Bronchial epithelial cell (primary cell): ENCODE measurements around the gene TMEM151B. TPM values are rescaled to one million over a fixed set of nuclear protein-coding genes. Genes with fewer than 3 reads are reported as not detected.
A peak's percentile ranks its signal among the peaks of the same experiment; 100 is the strongest.

ENCODE experiments used
- DNase-seq: peaks from one replicate; pipeline ENCODE4 v3.0.0-alpha.2; 2010; ENCODE audit warnings: low read depth
- FAIRE-seq: peaks from 2 replicates; lab custom pipeline; 2011; peaks lifted over from hg19 to GRCh38; lab: Jason Lieb, UNC
- H3K27me3 ChIP-seq: 2 replicates; pipeline ENCODE4 v1.5.1; 2011; ENCODE audit warnings: low read length; ENCODE audit not compliant: control insufficient read depth, insufficient read depth
- H3K36me3 ChIP-seq: 2 replicates; pipeline ENCODE4 v1.5.1; 2011; ENCODE audit warnings: low read length; ENCODE audit not compliant: control insufficient read depth, insufficient read depth
- H3K4me3 ChIP-seq: 2 replicates; pipeline ENCODE4 v1.5.1; 2011; ENCODE audit warnings: mild to moderate bottlenecking, low read depth, low read length, control low read depth
- total RNA-seq: library from RNA; depleted of rRNA; stranded (reverse); fragments of >200 nt; gene quantifications from 2 replicates; pipeline ENCODE4 v1.2.1, GENCODE V29; 2014
- TF ChIP-seq, protein P1 (sequence below): IDR thresholded peaks from 2 replicates; pipeline ENCODE4 v1.5.1; 2011; ENCODE audit warnings: mild to moderate bottlenecking, moderate library complexity, low read length, control low read depth, inconsistent platforms; ENCODE audit not compliant: insufficient read depth, severe bottlenecking

Gene TMEM151B
- total RNA-seq, 1 donor from 2014 or later, result not detected

DNA sequence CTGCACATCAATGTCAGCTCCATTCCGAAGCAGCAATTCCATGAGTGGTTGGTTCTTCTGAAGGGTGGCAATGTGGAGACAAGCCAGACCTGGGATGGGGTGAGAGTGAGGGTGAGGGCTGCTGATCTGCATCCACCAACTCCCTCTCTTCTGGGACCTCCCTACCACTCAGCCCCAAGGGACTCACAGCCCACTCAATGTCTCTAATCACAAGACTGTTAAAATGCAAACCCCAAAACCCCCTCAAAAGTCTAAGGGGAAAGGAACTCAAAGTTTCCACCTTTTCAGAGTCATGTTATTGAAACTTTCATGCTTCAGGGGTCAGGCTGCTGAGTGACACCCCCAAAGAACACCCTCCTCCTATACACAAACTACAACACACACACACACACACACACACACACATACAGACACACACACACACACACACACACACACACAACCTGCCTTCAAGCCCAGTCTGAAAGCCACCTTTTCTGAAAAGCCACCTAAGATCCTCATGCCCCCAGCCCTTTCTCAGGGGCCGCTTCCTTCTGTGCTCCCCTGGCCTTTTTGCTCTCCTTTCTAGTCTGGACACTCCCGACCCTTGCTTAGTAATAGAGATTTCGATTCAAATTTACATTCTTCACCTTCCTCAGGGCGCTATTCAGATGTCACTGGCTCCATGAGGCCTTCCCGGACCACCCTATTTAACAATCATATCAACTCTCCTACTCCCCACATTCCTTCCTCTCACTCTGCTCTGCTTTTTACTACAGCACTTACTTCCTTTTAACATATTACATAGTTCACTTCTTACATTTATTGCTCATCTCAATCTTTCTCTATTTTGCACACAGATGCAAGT, 9.6 kb upstream of the TMEM151B start:
- peaks cover 12% of the 10 kb centered on the region for H3K36me3 ChIP-seq
- DNase-seq, result no peak
- H3K4me3 ChIP-seq, result no peak overlapping the region
- no peaks in the 10 kb centered on the region for H3K27me3 ChIP-seq
- no peak for FAIRE-seq
- TF ChIP-seq, protein P1, sequence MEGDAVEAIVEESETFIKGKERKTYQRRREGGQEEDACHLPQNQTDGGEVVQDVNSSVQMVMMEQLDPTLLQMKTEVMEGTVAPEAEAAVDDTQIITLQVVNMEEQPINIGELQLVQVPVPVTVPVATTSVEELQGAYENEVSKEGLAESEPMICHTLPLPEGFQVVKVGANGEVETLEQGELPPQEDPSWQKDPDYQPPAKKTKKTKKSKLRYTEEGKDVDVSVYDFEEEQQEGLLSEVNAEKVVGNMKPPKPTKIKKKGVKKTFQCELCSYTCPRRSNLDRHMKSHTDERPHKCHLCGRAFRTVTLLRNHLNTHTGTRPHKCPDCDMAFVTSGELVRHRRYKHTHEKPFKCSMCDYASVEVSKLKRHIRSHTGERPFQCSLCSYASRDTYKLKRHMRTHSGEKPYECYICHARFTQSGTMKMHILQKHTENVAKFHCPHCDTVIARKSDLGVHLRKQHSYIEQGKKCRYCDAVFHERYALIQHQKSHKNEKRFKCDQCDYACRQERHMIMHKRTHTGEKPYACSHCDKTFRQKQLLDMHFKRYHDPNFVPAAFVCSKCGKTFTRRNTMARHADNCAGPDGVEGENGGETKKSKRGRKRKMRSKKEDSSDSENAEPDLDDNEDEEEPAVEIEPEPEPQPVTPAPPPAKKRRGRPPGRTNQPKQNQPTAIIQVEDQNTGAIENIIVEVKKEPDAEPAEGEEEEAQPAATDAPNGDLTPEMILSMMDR, result no peak

DNA sequence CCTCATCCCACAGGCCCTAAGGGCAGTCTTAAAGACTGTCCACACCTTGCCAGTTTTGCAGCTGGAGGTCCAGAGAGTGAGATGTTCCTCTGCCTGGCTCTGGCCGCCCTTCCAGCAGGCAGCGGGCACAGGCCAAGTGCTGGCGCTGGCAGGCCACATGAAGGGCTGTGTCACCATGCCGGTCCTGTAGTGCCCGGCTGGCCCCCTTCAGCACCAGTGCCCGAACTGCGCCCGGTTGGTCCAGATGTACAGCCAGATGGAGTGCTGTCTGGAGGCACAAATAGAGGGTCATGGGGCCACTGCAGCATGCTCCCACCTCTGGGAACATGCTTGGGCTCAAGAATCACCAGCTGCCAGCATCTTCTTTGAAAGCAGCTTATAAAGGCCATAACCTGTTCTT, 8.7 kb upstream of the TMEM151B start:
- H3K27me3 ChIP-seq, result peaks cover under 1% of the 10 kb centered on the region
- DNase-seq, result no peak
- TF ChIP-seq, protein P1, result no peak
- FAIRE-seq, result no peak
- peaks cover 12% of the 10 kb centered on the region for H3K36me3 ChIP-seq
- H3K4me3 ChIP-seq, result no peak overlapping the region

DNA sequence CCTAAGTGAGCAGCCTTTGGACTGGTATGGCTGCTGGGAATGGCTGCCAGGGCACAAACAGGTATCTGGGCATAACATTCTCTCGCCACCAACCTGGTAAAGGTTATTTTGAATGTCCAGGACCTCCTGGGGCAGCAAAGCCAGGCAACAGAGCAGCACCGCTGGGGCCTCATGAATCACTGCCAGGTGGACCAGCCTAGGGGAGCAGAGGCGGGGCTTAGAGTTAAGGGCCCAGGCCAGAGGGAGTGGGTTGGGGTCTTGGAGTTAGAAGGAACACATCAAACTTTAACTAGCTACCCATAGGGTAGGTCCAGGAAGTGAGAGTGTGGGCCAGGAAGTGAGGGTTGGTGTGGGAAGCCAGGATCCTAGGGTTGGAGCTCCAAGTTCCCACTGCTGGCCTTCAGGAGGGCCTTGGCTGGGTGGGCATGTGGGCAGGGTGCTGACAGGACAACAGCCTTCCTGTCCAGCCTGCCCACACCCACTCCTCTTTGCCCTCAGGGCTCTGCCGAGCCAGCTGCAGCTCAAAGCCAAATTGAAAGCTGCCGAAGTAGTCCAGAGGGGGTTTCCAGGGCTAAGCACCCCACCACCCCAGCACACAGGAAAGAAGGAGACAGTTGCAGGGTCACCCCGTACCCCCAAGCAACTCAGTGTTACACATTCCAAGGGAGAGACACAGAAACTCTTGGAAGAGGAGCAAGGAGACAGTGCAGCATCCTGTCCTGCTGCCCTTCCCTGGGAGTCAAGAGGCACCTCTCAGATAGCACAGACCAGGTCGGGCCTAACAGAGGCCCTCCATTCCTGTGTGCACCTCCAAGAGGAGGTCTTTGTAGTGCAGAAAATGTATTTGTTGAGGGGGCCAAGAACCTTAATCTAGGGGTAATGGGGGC, 7.5 kb upstream of the TMEM151B start:
- TF ChIP-seq, protein P1, result no peak

GRCh38 chr6:44263354-44264100, 6.7 kb upstream of the TMEM151B start:
- FAIRE-seq, result no peak
- Histone ChIP-seq H3K4me3 (peak overlapping the region; percentile 67), H3K36me3 (peaks cover 12% of the 10 kb centered on the region), H3K27me3 (peaks cover 2% of the 10 kb centered on the region)
- TF ChIP-seq, protein P1, result no peak
- DNase-seq, result no peak

More for the DNA sequence above, 7.5 kb upstream of the TMEM151B start:
- DNase-seq (no peak), FAIRE-seq (no peak)
- Histone ChIP-seq H3K4me3 (no peak overlapping the region), H3K36me3 (peaks cover 12% of the 10 kb centered on the region), H3K27me3 (peaks cover 2% of the 10 kb centered on the region)

- TF ChIP-seq, protein P1, result no peak
- H3K36me3 ChIP-seq, result peaks cover 9% of the 10 kb centered on the region
- FAIRE-seq, result no peak
- peak overlapping the region; percentile 67 for H3K4me3 ChIP-seq
- DNase-seq, result no peak
- H3K27me3 ChIP-seq, result peaks cover 4% of the 10 kb centered on the region
Measured at GRCh38 chr6:44264154-44265006, 5.9 kb upstream of the TMEM151B start.
